C4-2B (cell line): ENCODE results near the gene DNAJC13.

ENCODE experiments used
- CTCF ChIP-seq: fragments of 450-650 bp; conservative IDR thresholded peaks from 2 replicates; pipeline ENCODE4 v1.5.1; 2017; ENCODE audit warnings: mild to moderate bottlenecking
- ZFX ChIP-seq: fragments of 450-650 bp; IDR thresholded peaks from 2 replicates; pipeline ENCODE4 v1.6.1; 2017

- no peak for TF ChIP-seq CTCF
- no peak for TF ChIP-seq ZFX
These were observed 128.2 kb downstream of the DNAJC13 start for GRCh38 chr3:132545471-132545870.
